A549 (cell line): ENCODE data around the gene RAD50.

ENCODE experiments used
- CTCF ChIP-seq: fragments of >200 bp; sonication (Bioruptor Twin); formaldehyde crosslinking; IDR thresholded peaks from 3 replicates; pipeline ENCODE4 v1.5.1; 2016
- HDAC2 ChIP-seq: fragments of 200-600 bp; sonication (generic); IDR thresholded peaks from 2 replicates; pipeline ENCODE4 v1.6.1; 2016
- PHF8 ChIP-seq: fragments of 200-600 bp; sonication (generic); IDR thresholded peaks from 2 replicates; pipeline ENCODE4 v1.6.1; 2016; ENCODE audit warnings: low read depth, mild to moderate bottlenecking, antibody characterized with exemption, moderate library complexity, borderline replicate concordance
- POLR2AphosphoS2 ChIP-seq: conservative IDR thresholded peaks from 2 replicates; pipeline ENCODE4 v1.6.1; 2012; ENCODE audit warnings: low read length, improper control_type of control experiment, inconsistent platforms

- TF ChIP-seq CTCF = no peak
- no peak for TF ChIP-seq POLR2AphosphoS2
- TF ChIP-seq HDAC2 = no peak
- no peak for TF ChIP-seq PHF8
These were observed 108.0 kb downstream of the RAD50 start for GRCh38 chr5:132664696-132665209.
